GM12878 (cell line): ENCODE measurements around the gene CSRP1. TPM values are rescaled to one million over a fixed set of nuclear protein-coding genes. Genes with fewer than 3 reads are reported as not detected.

Experiments
- ATAC-seq: fragments of 200-7000 bp; cut with Tn5 transposase; 3 replicates; pipeline ENCODE4 v1.9.1; 2020; ENCODE audit warnings: mild to moderate bottlenecking, moderate library complexity
- BruUV-seq: library from RNA; stranded (reverse); fragments of 400-500 nt; replicated peaks from 2 replicates; lab custom pipeline; 2021; lab: Mats Ljungman, UMichigan
- CTCF ChIA-PET: fragments of 300-600 bp; sonication (Branson Sonifier 250); formaldehyde crosslinking; extraction: SDS; loops from one replicate; lab custom pipeline; 2021; ENCODE audit warnings: inconsistent platforms; lab: Yijun Ruan, JAX
- POLR2A ChIA-PET: fragments of 350-600 bp; formaldehyde crosslinking; extraction: SDS; loops from one replicate; lab custom pipeline; 2021; ENCODE audit warnings: inconsistent platforms; lab: Charles Lee
- RAD21 ChIA-PET: fragments of 300-600 bp; sonication (Branson Sonifier 250); formaldehyde crosslinking; loops from one replicate; lab custom pipeline; 2023; ENCODE audit warnings: antibody characterized with exemption; ENCODE audit not compliant: unreplicated experiment; lab: Charles Lee
- SMC1A ChIA-PET: fragments of 300-600 bp; sonication (Branson Sonifier 250); formaldehyde crosslinking; loops from one replicate; lab custom pipeline; 2023; ENCODE audit not compliant: unreplicated experiment, uncharacterized antibody; lab: Charles Lee
- DNase-seq: peaks from one replicate; pipeline ENCODE4 v3.0.0-alpha.2; 2011; ENCODE audit warnings: low read depth, low spot score
- FAIRE-seq: peaks from 3 replicates; lab custom pipeline; 2011; peaks lifted over from hg19 to GRCh38; lab: Jason Lieb, UNC
- H2AFZ ChIP-seq: 2 replicates; pipeline ENCODE4 v1.6.0; 2011; ENCODE audit warnings: low read depth, low read length, control low read depth; ENCODE audit not compliant: control insufficient read depth
- H3K27ac ChIP-seq: 2 replicates; pipeline ENCODE4 v1.5.1; 2011; ENCODE audit warnings: control low read depth; ENCODE audit not compliant: control insufficient read depth, insufficient read depth
- H3K27me3 ChIP-seq, 2 experiments: replicated peaks in 1 of 2; 2 replicates each; pipeline versions ENCODE4 v1.6.0 to v1.6.1; 2011; ENCODE audit warnings: low read length in 1 of 2; ENCODE audit not compliant: control insufficient read depth in 2 of 2, insufficient read depth in 2 of 2
- H3K36me3 ChIP-seq, 2 experiments: 2 replicates each; pipeline ENCODE4 v1.5.1; 2011; ENCODE audit warnings: low read length in 1 of 2; ENCODE audit not compliant: control insufficient read depth in 2 of 2, insufficient read depth in 2 of 2
- H3K4me1 ChIP-seq: 2 replicates; pipeline ENCODE4 v1.6.1; 2011; ENCODE audit warnings: mild to moderate bottlenecking, low read length, moderate library complexity, mixed read lengths; ENCODE audit not compliant: control insufficient read depth, insufficient read depth
- H3K4me2 ChIP-seq: 2 replicates; pipeline ENCODE4 v1.6.0; 2011; ENCODE audit warnings: control low read depth; ENCODE audit not compliant: control insufficient read depth, insufficient read depth
- H3K4me3 ChIP-seq: fragments of 200-600 bp; sonication (generic); 2 replicates; pipeline ENCODE4 v1.5.1; 2016
- H3K79me2 ChIP-seq: 2 replicates; pipeline ENCODE4 v1.6.0; 2011; ENCODE audit warnings: low read length; ENCODE audit not compliant: control insufficient read depth, insufficient read depth
- H3K9ac ChIP-seq: 2 replicates; pipeline ENCODE4 v1.8.0; 2011; ENCODE audit warnings: low read length, control low read depth, mixed read lengths; ENCODE audit not compliant: control insufficient read depth, insufficient read depth
- H3K9me3 ChIP-seq: replicated peaks from 3 replicates; pipeline ENCODE4 v1.5.1; 2011; ENCODE audit warnings: mild to moderate bottlenecking, low read length; ENCODE audit not compliant: control insufficient read depth, insufficient read depth
- H4K20me1 ChIP-seq: 2 replicates; pipeline ENCODE4 v1.6.0; 2011; ENCODE audit not compliant: control insufficient read depth, insufficient read depth
- BRCA1 ChIP-seq: IDR thresholded peaks from 2 replicates; pipeline ENCODE4 v1.6.1; 2011; ENCODE audit warnings: low read depth, low read length, improper control_type of control experiment
- CHD2 ChIP-seq: IDR thresholded peaks from 2 replicates; pipeline ENCODE4 v1.6.1; 2011; ENCODE audit warnings: low read depth, low read length, improper control_type of control experiment, borderline replicate concordance
- JUNB ChIP-seq: IDR thresholded peaks from 2 replicates; pipeline ENCODE4 v1.6.1; 2016; ENCODE audit warnings: antibody characterized with exemption, mild to moderate bottlenecking
- MAX ChIP-seq: IDR thresholded peaks from 2 replicates; pipeline ENCODE4 v1.6.1; 2012; ENCODE audit warnings: low read depth, low read length, improper control_type of control experiment
- NR2C1 ChIP-seq: fragments of 450-650 bp; IDR thresholded peaks from 2 replicates; pipeline ENCODE4 v1.6.1; 2017; ENCODE audit warnings: antibody characterized with exemption, mild to moderate bottlenecking, moderate library complexity
- NR2C2 ChIP-seq: IDR thresholded peaks from 2 replicates; pipeline ENCODE4 v1.6.1; 2011; ENCODE audit warnings: borderline replicate concordance, low read depth; ENCODE audit not compliant: control insufficient read depth, insufficient read length
- PML ChIP-seq: IDR thresholded peaks from 2 replicates; pipeline ENCODE4 v1.6.1; 2012; ENCODE audit warnings: low read length, inconsistent platforms
- WRNIP1 ChIP-seq: IDR thresholded peaks from 2 replicates; pipeline ENCODE4 v1.6.1; 2011; ENCODE audit warnings: low read depth, low read length, improper control_type of control experiment, borderline replicate concordance
- YBX1 ChIP-seq: fragments of 450-650 bp; IDR thresholded peaks from 2 replicates; pipeline ENCODE4 v1.6.1; 2016; ENCODE audit warnings: antibody characterized with exemption
- WGBS: methylation state at CpG from one replicate; pipeline ENCODE4 v1.1.6; 2016; ENCODE audit warnings: low lambda C conversion rate; ENCODE audit not compliant: insufficient replicate concordance, insufficient coverage; ENCODE audit errors: missing lambda C conversion rate; 5-methylcytosine and 5-hydroxymethylcytosine counted together
- in situ Hi-C: fragments of 300-500 bp; cut with MboI; formaldehyde crosslinking; loops from 9 replicates; pipeline ENCODE4 v1.14.3; 2018; ENCODE audit warnings: mixed read lengths
- intact Hi-C: fragments of 100-400 bp; cut with micrococcal nuclease; formaldehyde crosslinking; loops from one replicate; pipeline ENCODE4 v1.14.2; 2022; ENCODE audit not compliant: unreplicated experiment
- polyA plus RNA-seq, 11 experiments: library from polyadenylated mRNA; depleted of rRNA in 4 of 11; unstranded in 6 of 11; stranded (reverse) in 5 of 11; fragments of >200 nt; fragmentation: Nextera tagmentation in 4 of 11; fragmentation: Illumina TruSeq in 1 of 11; extraction: Ambion mirVana in 4 of 11; extraction: Trizol in 1 of 11; gene quantifications; 1 replicate in 1 of 11; 2 replicates in 10 of 11; pipeline versions ENCODE4 v1.2.1 to v1.2.3, GENCODE V29; 2011 to 2016; ENCODE audit warnings: inconsistent platforms in 2 of 11, missing spikeins in 2 of 11, low read depth in 1 of 11
- total RNA-seq, 4 experiments: library from RNA; depleted of rRNA in 3 of 4; stranded (reverse); fragments of >200 nt in 3 of 4; fragmentation: Illumina TruSeq in 1 of 4; extraction: Trizol in 1 of 4; gene quantifications; 2 replicates each; pipeline versions ENCODE4 v1.2.1 to v1.2.3, GENCODE V29; 2013 to 2021

The CSRP1 gene
- total and polyA plus RNA-seq, 10 of the 15 experiments (the other 5 are each of a cell fraction or from before 2014, with no cell fraction given): 23.4 to 99.2 (median 80.7) TPM

- TF ChIP-seq YBX1 (no peak), WRNIP1 (no peak), BRCA1 (no peak), NR2C1 (no peak), NR2C2 (no peak), MAX (no peak), JUNB (no peak)
- TF ChIP-seq, all 136 proteins: peak for 0
Measured at GRCh38 chr1:201459052-201459451, 47.9 kb downstream of the CSRP1 start (continued).

GRCh38 chr1:201457508-201457960, 49.4 kb downstream of the CSRP1 start:
- H3K4me1 ChIP-seq: peaks cover 31% of the 10 kb centered on the region
- H3K4me2 ChIP-seq: no peak overlapping the region
- CTCF ChIA-PET: interaction anchor here (1.4 to 16.5 kb wide), 7 partner anchors 9 to 108 kb away, joined by 3 to 455 read pairs (median 14); partner anchors contain the start of gene PHLDA3
- no peaks in the 10 kb centered on the region for H3K36me3 ChIP-seq
- no peaks in the 10 kb centered on the region for H3K9me3 ChIP-seq
- H3K79me2 ChIP-seq: no peaks in the 10 kb centered on the region
- SMC1A ChIA-PET: interaction anchor here (0.6 to 4.8 kb wide), 6 partner anchors 9 to 378 kb away, joined by 3 to 54 read pairs (median 6); partner anchors contain the start of gene PHLDA3
- no peak overlapping the region for H3K4me3 ChIP-seq
- no peak for DNase-seq
- intact Hi-C loops: no loop called here
- no peak overlapping the region for H3K9ac ChIP-seq
- no TSS peak for BruUV-seq
- TF ChIP-seq PML (no peak), CHD2 (0 out of 2 replicates have a peak, but pooled peaks have one; percentile 20)
- TF ChIP-seq, all 136 proteins: peak for 1
- ChIA-PET RAD21 (interaction anchor here (2.6 to 13.7 kb wide), 3 partner anchors 9 to 55 kb away, joined by 23 to 301 read pairs (median 24); no protein-coding TSS in a partner anchor), POLR2A (interaction anchor here (2.5 to 2.6 kb wide), 2 partner anchors 10 to 23 kb away, joined by 15 to 20 read pairs; partner anchors contain the start of gene PHLDA3)
- in situ Hi-C loops: no loop called here
- Histone ChIP-seq H2AFZ (no peak overlapping the region), H3K27me3 (no peaks in the 10 kb centered on the region), H4K20me1 (no peaks in the 10 kb centered on the region), H3K27ac (no peak overlapping the region)
- WGBS: 43% methylated on average over 4 of the region's 4 CpGs
- FAIRE-seq (no peak), ATAC-seq (no peak)
